GM21737 (cell line): ENCODE results near the gene TMEM39A.

Experiments used
- ATAC-seq: cut with Tn5 transposase; IDR thresholded peaks from one replicate; pipeline ENCODE4 v1.9.1; 2021; ENCODE audit warnings: mild to moderate bottlenecking, moderate library complexity; ENCODE audit not compliant: unreplicated experiment

The TMEM39A gene

GRCh38 chr3:119401503-119402440 lies 61.6 kb downstream of the TMEM39A start:
- ATAC-seq = peak; percentile 56

GRCh38 chr3:119401069-119401468 lies 62.3 kb downstream of the TMEM39A start:
- peak; percentile 38 for ATAC-seq

GRCh38 chr3:119400466-119400865 lies 62.9 kb downstream of the TMEM39A start:
- no peak for ATAC-seq

- ATAC-seq = no peak
Measured at GRCh38 chr3:119396870-119397269, 66.5 kb downstream of the TMEM39A start.

GRCh38 chr3:119395923-119396358 lies 67.5 kb downstream of the TMEM39A start:
- peak; percentile 66 for ATAC-seq

GRCh38 chr3:119388577-119388976 lies 74.8 kb downstream of the TMEM39A start:
- no peak for ATAC-seq

GRCh38 chr3:119382134-119382533 lies 81.3 kb downstream of the TMEM39A start:
- no peak for ATAC-seq

DNA sequence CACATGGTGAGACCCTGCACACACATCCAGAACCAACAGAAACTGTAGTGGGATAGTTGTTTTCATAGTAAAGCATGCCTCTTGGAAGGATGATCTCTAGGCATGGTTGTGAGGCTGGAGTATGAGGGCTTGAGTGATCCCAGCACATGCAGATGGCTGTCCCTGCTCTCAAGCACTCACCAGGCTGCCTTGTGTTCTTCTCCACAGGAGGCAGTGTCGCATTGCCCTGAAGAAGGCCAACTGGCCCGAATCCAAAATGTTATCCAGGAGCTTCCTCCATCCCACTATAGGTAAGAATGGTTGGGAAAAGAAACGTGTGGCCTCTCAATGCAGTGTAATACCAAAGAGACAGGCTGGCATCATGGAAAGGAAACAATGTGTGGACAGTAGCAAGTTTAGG lies 82.7 kb downstream of the TMEM39A start:
- ATAC-seq = no peak
